ENCODE measurements around the gene NLRC3.

The NLRC3 gene

DNA sequence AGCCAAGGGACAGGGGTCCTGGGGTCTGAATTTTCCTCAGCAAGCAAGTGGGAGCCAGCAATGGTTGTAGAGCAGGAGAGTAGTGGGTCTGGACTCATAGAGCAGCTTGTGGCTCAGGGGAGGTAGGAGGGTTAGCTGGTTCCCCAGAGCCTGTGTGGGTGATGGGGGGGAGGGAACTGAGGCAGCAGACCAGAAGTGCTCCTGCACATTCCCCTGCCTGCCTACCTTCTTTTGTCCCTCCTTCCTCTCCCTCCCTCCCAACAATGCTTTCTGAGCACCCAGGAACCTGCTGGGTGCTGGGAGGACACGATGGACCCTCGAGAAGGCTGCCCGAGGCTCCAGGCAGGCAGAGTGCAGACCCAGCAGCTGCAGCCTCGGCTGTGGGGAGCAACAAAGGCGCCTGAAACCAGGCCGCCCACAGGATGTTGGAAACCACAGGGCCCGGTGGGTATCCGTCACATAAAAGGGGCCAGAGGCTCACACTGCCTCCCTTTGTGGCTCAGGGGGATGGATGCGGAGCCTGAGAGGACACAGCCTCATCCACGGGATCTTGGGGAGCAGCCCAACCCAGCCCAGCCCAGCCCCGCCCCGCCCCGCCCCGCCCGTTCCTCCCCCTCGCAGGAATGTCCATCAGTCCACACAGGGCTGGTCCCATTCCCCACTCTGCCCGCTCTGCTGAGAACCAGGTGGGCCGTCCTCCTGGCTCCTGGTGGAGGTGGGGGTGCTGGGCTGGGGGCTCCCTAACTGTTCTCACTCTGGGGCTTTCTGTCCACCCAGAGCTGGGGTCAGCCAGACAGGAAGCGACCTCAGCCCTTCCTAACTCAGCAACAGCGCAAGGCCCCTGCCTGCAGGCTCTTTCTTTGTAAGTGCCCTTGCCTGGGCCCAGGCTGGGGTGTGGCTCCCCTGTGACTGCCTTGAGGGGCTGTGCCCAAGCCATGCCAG is 1.7 kb upstream of the NLRC3 start:
- no peak for DNase-seq

DNA sequence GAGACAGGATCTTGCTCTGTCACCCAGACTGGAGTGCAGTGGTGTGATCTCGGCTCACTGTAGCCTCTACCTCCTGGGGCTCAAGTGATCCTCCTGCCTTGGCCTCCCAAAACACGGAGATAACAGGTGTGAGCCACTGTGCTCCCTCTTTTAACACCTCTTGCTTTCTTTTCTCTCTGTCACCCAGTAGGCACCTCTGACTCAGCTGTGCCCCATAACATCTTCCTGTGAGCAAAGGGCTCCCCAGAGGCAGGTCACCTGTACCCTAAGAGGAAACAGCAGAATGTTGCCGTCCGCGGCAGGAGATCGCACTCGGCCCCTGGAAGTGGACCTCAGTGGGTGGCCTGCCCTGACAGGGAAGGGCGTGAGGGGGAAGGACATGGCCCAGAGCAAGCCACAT is 918 bp upstream of the NLRC3 start:
- no peak for DNase-seq

DNA sequence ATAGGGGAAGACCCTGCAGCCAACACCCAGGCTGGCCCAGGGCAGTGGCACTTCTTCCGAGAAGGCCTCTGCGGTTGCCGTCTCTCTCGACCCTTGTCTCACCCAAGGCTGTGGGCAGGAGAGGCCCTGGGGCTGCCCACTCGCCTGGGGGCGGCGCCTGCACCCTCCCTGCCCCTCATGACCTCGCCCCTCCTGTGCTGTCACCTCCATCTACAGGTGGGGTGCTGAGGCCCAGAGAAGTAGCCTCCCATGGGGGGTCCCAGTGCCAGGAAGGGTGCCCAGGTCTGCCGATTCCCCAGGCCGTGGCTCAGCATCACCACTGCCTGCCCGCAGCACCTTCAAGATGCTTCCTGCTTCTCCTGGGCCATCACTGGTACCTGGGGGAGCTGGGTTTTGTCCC is 992 bp downstream of the NLRC3 start:
- DNase-seq, result no peak

DNA sequence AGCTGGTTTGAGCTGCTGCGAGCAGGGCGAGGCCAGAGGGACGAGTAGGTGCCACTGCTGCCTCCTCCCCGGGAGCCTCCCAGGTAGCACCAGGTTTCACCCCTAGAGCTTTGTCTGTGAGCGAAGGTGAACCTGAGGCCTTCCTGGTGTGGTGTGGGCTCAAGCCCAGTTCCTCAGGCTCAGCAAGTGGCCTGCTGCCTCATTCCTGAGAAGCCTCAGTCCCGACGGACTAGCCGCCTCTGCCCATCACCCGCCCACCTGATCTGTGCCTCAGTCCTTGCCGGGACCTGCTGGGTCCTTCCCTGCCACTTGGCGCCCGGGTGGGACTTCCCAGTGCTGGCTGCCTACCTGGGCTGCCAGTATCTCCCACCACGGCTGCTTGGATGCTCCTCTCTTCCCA is 1.7 kb downstream of the NLRC3 start:
- no peak for DNase-seq

DNA sequence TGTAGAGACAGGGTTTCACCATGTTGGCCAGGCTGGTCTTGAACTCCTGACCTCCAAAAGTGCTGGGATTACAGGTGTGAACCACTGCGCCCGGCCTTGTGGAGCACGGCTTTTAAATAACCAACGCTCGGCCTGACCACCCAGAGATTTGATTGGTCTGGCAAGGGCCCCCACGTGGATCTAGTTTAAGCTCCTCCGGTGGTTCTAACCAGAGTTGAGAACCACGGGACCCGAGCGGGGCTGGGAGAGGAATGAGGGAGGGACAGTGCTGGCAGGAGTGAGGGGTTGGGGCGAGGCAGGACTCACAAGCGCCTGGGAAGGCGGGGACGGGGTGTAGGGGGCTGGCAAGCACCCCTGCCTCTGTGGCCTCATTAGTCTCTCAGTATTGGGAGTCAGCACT is 3.0 kb downstream of the NLRC3 start:
- no peak for DNase-seq

DNA sequence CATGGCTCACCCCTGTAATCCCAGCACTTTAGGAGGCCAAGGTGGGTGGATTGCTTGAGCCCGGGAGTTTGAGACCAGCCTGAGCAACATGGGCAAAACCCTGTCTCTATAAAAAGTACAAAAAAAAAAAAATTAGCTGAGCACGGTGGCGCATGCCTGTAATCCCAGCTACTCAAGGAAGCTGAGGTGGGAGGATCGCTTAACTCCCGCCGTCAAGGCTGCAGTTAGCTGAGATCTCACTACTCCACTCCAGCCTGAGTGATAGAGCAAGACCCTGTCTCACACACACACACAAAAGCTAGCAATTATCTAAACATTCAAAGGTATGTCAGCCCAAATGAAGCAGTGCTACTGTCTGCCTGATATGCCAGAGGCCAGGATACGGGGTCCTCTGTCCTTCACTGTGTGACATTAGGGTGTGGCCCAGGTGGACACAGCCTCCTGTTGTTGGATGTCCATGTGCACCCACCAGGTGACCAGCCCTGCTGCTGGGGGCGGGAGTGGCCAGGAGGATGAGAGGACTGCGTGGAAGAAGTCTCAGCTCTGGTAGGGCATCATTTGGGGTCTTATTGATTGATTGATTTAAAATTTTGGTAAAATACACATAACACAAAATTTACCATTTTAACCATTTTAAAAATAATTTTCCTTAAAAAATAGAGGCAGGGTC is 3.9 kb downstream of the NLRC3 start:
- no peak for DNase-seq

DNA sequence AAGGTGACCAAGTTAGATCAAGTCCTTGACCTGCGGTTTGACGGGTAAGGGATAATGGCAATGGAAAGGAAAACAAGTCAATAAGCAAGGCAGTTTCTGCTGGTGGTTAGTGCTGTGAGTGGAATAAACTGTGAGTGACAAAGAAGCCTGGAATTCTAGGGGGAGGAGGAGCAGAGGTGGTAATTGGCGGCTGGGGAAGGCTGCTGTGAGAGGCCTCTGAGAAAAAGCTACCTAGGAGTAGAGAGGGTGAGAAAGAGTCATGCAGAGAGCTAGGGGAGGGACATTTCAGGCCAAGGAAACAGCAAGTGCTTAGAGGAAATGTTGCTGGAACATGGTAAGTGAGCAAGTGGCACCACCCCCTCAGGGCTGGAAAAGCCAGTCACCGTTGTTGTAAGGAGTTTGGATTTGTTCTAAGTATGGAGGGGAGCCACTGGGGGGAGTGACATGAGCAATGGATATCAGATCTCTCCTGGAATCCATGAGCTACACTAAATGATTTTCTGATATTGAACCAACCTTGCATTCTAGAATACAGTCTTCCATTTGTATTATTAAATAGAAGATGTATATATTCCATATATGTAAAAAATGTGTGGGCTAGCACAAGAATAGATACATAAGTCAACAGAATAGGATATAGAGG is 6.7 kb downstream of the NLRC3 start:
- DNase-seq, result no peak

DNA sequence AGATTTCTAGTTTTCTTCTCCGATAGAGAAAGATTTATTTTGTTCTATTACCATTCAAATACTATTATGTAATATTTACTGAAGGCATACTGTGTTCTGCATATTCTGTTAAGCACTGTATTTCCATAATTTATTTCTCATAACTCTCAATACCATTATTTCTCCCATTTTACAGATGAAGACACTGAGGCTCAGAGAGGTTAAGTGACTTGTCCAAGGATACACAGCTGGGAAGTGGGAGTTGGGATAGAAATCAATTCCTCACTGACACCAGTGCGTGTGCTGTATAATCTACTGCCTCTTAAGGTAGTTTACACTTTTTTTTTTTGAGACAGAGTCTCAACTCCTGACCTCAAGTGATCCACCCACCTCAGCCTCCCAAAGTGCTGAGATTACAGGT is 7.4 kb downstream of the NLRC3 start:
- DNase-seq, result no peak

DNA sequence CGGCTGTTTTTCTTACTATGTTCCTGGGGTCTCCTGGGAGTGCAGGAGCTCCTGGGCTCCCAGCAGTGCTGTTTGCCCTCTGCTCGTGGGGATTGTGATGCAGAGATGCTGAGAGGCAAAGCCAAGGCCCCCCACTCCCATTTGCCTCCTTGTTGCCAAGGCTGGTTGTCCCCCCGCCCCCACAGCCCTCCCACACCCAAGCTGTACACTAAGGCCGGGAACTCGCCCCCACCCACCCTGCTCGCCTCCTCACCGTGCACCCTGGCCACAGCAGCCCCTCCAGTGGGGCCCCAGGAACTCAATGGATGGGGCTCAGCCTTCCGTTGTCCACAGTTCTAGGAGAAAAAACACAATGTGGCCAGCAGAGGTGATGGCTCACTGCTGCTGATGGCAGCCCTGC is 10.2 kb downstream of the NLRC3 start:
- DNase-seq, result no peak

DNA sequence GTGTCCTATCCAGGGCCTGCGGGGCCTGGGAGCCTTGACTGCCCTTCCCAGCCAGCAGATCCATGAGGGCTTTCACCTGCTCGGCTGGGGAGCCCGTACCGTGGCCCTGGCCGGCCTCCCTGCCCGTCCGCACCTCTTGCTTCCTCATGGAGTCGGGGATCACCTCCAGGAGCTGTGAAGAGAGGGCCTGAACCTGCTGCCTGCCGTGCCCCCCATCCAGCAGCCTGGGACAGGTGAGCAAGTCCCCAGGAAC is 12.4 kb downstream of the NLRC3 start:
- DNase-seq, result no peak

DNA sequence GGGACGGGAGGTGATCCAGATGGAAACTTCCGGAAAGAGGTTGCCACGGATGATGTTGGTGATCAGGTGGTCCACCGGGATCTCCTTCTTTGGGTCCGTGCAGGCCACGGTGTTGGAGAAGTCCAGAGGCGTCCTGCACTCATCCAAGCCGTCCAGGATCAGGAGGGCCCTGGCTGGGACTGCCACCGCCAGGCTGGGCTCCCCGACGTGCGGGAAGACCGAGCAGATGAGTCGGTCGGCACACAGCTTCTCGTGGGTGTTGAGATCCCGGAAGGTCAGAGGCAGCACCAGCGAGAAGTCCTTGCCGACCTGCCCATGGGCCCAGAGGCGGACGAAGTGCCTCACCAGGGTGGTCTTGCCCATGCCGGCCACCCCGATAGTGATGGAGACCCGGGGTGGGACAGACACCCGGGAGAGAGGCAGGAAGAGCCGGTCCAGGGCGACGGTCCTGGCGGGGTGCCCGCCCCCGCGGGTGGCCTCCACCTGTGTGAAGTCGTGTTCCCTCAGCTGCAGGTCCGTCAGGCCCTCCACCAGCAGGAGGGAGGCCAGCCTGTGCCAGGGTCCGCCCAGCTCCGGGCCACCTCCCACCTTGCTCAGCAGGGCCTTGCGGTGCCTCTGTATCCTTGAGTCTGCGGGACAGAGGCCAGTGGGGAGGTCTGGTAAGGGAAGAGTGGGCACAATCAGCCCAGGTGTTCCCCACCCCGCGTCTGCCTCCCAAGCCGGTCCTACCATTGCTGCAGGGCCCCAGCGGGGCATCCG is 12.9 kb downstream of the NLRC3 start:
- no peak for DNase-seq

DNA sequence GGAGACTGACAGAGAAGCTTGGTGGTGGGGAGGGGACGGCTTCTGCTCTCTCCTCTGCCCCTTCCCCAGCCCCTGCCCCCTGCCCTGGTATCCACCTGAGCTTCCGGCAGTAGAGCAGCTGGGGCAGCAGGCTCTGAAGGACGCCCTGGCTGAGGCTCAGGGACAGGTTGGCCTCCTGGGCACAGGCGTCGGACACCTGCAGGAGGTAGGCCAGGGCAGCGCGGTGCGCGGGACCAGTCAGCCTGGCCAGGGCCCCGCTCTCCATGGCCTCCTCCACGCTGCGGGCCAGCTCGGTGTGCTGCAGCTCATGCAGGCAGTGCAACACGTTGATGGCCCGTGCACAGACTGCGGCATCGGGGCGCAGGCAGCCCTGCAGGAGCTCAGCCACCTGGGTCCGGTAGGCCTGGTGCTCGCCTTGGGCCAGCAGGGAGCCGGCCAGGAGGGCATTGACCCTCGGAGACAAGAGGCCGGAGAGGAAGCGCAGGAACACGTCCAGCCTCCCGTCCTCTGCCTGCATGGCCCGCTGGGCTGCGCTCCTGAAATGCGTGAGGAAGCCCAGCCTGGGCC is 14.2 kb downstream of the NLRC3 start:
- DNase-seq, result no peak

DNA sequence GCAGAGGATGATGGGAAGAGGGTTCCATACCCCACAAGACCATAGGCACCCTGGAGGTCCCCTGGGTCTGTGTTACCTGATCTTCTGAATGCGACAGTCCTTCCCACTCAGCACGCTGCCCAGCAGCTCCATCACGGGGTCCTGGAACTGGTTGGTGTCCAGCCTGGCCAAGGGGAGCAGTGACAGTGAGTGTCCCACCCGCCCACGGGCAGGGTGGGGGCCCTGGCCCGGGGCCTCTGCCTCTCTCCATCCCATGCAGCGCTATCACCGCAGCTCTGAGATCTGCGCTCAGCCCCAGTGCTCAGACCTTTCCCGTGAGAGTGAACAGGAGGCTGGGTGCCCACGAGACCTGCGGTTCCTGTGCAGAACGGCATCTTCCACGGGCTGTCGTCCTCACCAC is 15.6 kb downstream of the NLRC3 start:
- no peak for DNase-seq

DNA sequence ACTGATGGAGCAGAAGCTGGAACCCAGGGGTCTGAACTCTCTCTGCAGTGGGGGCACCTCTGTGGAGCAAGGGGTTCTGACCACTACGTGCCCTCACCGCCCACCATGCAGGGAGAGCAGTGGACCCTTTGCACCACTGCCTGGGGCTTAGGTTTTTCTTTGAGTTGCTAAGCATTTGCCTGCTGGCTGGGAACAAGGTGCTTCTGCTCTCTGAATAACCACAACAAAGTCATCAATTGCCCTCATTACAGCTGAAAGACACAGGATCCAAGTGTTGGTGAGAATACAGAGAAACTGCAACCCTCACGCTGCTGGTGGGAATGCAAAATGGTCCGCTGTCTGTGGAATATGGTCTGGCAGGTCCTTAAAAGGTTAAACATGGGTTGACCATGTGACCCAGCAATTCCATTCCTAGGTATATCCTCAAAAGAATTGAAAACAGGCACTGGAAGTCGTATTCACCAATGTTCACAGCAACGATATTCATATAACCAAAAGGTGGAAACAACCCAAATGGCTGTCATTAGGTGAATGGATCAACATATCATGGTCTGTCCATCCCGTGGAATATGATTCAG is 22.8 kb downstream of the NLRC3 start:
- DNase-seq, result no peak

DNA sequence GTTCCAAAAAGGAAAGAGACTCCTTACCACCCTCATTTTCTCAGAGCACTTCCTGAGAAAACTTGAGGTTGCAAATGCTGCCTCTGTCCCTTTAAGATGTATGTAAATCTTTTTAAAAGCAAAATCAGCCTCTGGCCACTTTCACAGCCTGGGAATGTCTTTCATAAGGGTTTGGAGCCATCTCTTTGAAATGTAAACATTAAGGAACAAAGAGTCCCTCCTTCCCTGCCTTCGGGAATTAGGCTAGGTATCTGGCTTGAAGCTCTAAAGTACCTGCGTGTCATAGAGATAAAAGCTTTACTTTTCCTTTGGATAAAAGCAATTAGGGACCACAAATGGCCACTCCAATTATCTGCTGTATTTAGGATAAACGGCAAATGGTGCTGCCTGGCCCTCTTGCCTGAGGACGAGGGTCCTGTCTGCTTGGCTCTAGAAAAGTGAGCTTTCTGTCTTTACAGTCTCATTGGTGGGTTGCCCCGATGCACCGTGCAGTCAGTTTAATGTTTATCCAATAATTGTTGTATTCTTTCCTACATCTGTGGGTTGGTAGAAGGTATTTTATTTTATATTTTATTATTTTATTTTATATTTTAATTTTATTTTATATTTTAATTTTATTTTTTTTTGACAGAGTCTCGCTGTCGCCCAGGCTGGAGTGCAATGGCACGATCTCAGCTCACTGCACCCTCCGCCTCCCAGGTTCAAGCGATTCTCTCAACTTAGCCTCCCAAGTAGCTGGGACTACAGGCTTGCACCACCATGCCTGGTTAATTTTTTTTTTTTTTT is 23.9 kb downstream of the NLRC3 start:
- no peak for DNase-seq

DNA sequence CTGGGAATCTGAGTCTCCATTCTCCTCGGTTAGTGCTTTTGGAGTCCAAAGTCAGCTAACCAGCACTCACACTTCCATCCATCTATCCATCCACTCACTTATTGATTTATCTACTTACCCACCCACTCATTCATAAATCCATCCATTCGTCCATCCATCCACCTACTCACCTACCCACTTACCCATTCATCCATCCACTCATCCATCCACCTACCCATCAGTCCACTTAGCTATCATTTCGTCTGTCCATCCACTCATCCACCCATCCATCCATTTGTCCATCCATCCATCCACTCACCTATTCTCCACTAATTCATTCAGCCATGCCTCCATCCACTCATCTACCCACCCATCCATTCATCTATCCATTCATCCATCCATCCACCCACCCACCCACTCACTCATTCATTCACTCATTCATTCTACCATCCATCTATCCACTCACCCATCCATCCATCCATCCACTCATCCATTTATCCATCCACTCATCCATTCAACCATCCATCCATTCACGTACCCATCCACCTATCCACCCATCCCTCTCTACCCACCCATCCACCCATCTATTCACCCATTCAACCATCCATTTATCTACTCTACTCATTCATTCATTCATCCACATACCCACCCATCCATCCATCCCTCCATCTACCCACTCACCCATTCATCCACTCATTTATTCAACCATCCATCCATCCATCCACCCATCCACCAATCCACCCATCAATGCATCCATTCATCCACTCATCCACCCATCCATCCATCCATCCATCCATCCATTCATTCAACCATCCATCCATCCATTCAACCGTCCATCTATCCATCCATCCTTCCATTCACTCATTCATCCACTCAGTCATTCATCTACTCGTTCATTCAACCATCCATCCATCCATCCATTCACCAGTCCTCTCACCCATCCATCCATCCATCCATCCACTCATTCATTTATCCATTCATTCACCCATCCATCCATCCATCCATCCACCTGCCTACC is 26.1 kb downstream of the NLRC3 start:
- DNase-seq, result no peak

DNA sequence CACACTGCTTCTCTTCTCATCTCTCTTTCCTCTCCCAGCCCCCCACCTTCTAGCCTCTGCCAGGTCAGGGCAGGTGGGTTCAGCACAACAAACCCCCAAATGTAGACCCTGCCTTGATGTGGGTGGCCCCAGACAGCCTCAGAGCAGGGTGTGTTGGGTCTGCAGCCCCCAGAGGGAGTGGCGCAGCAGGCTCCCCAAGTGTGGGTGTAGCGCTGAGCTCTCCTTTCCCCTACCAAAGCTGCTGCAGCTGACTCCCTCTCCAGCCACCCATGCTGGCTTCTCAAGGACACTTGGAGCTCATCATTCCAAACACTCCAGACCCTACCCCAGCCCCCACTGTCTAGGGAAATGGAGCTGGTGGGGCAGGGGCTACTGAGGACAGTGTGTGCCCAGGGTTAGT is 27.3 kb downstream of the NLRC3 start:
- DNase-seq, result no peak

DNA sequence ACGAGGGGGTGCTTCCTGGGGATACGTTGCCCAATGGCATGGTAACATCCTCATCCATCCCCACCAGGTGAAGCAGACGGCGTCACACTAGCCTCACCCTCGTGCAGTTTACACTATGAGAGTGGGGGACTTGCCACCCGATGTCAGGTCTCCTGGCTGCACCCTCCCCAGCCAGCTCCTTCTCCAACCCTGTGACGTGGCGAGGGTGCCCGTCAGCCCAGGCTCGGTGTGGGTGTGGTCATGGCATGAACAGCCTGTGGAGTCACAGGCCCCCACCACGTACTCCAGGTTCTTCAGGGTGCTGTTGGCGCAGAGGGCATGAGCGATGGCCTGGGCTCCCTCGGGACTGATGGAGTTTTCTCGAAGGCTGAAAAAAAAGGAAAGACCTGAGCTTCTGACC is 28.3 kb downstream of the NLRC3 start:
- no peak for DNase-seq

DNA sequence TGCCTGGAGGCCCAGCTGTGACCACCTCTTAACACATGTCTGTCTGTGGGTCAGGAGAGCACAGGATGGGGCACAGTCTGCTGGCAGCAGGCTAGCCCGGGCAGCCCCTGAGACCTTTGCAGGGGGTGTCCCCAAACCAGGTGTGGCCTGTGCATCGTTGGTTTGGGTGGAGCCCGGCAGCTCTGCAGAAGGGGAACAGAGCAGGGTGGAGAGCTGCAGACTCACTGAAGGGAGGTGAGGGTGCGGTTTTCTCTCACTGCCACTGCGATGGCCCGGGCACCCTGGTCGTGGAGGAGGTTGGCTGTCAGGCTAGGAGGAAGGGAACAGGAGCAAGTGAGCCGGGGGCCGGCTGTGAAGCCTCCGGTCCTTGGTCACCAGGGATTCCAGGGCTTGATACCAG is 28.8 kb downstream of the NLRC3 start:
- no peak for DNase-seq

DNA sequence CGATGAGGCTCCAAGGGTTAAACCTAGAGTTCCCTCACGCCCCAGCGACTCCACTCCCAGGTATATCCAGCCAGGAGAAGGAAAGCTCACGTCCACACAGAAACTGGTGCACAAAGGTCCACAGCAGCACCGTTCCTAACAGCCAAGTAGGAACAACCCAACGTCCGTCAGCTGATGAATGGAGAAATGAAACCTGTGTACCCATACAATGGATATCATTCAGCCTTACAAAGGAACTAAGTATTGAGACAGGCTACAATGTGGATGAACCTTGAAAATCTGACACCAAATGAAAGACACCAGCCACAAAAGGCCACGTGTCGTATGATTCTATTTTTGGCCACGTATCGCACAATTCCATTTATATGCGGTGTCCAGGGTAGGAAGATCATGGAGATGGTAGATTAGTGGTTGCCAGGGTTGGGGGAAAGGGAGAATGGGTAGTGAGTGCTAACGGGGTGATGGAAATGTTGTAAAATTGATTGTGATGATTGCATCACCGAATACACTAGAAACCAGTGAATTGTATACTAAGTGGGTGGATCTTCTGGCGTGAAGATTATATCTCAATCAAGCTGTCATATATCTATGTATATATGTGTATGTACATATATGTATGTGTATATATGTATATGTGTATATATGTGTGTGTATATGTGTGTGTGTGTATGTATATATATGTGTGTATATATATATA is 30.1 kb downstream of the NLRC3 start:
- DNase-seq, result no peak
